DLD1 (cell line): ENCODE results near the gene TENM4.

Experiments
- in situ Hi-C: cut with HindIII; loops from 2 replicates; pipeline ENCODE4 v1.10.0; 2017; ENCODE audit warnings: low sequenced_read_pairs

The TENM4 gene

DNA sequence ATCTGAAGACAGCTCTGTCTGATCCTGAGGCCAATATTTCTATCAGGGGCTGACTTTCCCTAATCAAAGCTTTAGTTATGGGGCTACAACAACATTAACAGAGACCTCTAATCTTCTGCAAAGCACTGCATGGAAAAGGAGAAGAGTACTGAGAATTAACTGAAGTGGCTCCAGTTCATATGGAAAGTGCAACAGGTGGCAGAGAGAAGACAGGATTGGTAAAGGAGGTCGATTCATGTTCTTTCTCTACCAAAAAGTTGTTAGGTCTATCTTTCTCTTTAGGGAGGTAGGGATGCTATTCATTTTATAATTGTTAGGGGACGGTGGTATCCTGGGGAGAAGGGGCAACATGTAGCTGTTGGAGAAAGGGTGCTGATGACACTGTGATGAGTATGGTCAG lies 633.5 kb downstream of the TENM4 start:
- in situ Hi-C loops = no loop called here

GRCh38 chr11:78806214-78807004 lies 634.4 kb downstream of the TENM4 start:
- in situ Hi-C loops = no loop called here

GRCh38 chr11:78804991-78805390 lies 635.8 kb downstream of the TENM4 start:
- in situ Hi-C loops = no loop called here

DNA sequence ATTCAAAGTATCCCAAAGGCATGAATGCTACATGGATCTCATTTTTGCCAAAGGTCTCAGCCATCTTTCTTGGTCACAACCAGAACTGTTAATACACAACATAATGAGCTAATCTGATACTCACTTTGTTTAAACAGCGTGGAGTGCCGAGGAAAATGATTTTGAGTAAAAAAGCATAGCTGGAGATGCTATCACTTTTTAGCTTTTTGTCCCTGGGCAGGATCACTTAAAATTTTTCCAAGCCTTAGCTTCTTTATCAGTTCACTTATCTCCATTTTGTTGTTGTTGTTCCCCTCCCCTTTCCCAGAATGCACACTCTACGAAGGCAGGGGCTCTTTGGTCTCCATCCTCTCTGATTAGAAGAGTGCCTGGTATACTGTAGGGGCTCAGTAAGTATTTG lies 636.8 kb downstream of the TENM4 start:
- in situ Hi-C loops = no loop called here

DNA sequence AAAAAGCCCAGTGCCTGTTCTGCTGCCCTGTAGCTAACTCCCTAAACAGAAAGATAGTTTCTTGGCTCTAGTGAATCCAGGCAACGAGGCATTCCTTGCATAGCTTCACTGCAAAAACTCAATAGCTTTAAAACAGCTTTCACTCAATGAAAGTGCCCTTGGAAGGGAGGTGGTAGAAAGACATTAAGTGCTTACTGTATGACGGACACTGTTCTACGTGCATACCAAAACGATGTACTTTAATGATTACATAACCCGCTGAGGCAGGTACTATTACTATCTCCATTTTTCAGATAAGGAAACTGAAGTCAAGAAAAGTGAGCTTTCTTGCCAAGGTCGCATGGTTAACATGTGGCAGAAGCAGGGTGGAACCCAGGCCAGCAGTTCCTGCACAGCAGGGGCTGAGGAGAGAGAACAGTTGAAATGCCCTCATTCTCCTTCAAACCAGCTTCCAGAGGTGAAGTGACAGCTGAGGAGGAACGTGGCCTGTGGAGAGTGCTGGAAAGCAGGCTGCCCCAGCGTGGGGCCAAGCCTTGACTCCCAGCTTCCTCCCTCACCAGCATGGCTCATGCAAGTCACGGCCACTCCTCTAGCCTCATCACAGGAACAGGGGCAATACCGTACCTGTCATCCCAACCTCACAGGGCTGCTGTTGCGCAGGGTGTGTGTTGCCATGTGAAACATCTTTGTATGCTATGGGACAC lies 638.6 kb downstream of the TENM4 start:
- in situ Hi-C loops = no loop called here

DNA sequence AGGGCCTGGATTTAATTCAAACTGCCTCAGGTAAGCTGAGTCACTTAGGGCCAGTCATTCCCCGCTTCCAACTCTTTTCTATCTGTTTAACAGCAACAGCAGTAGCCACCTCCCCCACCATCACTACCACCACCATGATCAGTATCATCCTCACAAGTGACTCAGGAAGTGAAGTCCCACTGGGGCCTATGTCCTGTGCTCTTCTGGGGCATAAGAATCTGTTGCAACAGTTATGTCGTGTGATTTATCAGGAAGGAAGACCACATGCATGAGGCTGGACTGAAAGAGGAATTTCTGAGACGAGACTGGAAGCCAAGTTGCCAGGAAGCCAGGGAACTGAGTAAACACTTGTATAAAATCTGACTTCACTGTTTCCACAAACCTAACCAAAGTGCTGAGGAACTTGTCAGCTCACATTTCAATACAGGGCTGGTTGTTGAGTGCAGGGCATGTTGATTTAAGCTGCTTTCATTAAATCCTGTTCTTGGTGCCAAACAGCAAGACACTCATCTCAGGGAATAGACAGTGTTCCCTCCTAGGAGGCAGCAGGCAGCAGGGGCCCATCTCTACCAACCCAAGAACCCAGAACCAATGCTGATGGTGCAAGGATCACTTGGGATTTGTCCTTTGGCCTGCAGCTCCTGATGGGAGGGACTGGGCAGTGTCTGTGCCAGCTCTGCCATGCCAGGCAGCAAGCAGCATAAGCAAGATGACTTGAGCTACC lies 639.5 kb downstream of the TENM4 start:
- in situ Hi-C loops = no loop called here

GRCh38 chr11:78800756-78801155 lies 640.1 kb downstream of the TENM4 start:
- in situ Hi-C loops = no loop called here

- in situ Hi-C loops = no loop called here
Observed at GRCh38 chr11:78800096-78800690, 640.6 kb downstream of the TENM4 start.

- in situ Hi-C loops = no loop called here
Observed at GRCh38 chr11:78798663-78799062, 642.2 kb downstream of the TENM4 start.

GRCh38 chr11:78797559-78797958 lies 643.3 kb downstream of the TENM4 start:
- in situ Hi-C loops = no loop called here

- in situ Hi-C loops = no loop called here
Observed at GRCh38 chr11:78796956-78797355, 643.9 kb downstream of the TENM4 start.

DNA sequence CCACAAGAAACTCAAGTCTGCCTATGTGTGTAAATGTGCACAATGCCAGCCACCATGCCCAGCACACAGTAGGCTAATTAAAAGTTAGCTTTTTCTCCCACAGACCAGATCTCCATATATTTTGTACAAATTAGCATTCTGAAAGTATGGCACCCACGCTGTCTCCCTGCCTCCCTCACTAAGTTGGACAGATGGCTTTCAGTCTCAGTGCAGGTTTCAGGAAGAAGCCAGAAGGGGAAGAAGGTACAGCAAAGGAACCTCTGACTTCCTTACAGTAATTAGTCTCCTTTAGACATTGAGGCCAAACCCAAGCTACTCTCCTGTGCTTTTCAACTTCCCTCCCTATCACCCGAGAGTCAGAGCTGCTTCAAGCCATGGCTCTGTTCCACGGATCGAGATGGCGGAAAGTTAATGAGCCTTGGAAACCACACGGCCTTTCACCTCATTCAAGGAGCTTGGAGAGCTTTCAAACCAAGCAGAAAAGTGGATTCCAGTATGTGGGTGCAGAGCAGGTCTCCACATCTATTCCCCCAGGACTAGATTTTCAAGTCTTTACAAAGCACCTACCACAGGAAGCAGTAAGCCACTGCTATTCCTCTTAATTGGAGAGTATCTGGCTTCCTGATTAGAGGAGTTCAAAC lies 645.1 kb downstream of the TENM4 start:
- in situ Hi-C loops = no loop called here

- in situ Hi-C loops = no loop called here
Observed at GRCh38 chr11:78791964-78792363, 648.9 kb downstream of the TENM4 start.

DNA sequence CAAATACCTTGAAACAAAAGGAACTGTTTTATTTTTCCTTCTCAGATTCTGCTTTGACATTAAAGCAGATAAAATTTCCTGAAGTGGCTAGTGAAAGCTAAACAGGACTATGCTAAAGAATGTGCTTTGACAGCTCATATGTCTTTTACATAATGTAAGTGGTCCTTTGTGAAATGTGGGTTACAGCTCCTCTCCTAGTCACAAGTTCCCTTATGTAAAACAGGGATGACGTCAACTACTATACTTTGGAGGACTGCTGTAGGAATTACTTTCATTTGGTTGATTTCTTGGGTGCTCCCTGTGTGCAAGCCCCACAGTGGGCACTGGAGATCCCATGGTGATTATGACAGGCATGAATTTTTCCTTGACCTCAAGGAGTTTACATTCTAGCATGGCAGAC lies 649.6 kb downstream of the TENM4 start:
- in situ Hi-C loops = no loop called here

- in situ Hi-C loops = no loop called here
Observed at GRCh38 chr11:78790784-78791183, 650.0 kb downstream of the TENM4 start.

DNA sequence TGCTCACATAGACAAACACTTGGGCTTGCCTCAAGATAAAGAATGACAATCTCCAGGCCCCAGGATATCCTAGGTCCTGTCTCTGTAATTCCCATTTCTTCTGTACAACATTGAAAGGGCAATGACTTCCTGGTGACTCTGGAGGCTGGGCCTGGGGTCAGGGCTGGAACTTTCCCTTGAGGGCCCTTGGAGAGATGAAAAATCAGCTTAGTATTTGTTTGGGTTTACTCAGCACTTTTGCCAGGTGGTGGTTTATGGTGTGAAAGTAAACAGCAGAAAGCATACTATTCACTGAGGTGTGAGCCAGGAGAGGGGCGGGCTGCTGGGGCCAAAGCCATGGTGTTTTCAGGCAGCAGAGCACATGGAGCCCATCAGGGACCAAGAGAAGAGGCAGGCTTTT lies 651.5 kb downstream of the TENM4 start:
- in situ Hi-C loops = no loop called here

- in situ Hi-C loops = no loop called here
Observed at GRCh38 chr11:78788533-78788932, 652.3 kb downstream of the TENM4 start.

DNA sequence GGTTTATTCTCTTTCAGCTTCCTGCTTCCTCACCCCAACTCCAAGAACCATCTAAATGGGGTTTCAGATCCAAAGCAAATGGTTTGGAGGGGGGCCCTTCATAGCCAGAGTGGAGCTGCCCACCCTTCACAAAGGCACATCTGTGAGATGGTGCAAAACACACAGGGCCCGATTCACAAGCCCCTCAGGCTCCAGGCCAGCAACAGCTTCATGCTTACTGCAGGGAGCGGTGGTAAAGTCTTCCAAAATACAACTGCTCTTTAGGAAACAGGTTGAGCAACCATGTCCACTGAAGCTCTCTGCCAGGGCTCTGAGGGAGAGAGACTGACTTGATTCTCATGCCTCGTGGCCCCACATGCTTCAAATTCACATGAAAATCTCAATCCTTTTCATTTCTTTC lies 653.1 kb downstream of the TENM4 start:
- in situ Hi-C loops = no loop called here

DNA sequence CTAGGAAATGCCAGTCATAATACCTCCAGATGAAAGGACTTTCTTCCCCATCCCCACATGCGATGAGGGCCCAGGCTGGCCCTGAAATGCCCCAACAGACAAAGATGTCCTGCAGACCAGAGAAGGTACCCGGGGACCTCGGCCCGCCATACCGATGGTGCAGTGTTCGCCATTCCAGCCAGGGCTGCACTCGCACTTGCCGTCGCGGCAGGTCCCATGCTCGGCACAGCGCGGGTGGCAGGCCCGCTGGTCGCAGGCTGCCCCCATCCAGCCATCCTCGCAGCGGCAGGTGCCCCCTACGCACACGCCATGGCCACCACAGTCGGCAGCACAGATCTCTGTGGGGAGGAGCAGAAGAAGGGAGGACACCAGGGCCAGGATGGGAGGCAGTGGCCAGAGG lies 654.1 kb downstream of the TENM4 start:
- in situ Hi-C loops = no loop called here

- in situ Hi-C loops = no loop called here
Observed at GRCh38 chr11:78786086-78786485, 654.7 kb downstream of the TENM4 start.
